Right atrium auricular region (tissue), 2 donors: ENCODE measurements around the gene CREB3. TPM values are rescaled to one million over a fixed set of nuclear protein-coding genes. Genes with fewer than 3 reads are reported as not detected.

Experiments used
- DNase-seq: peaks from one replicate; pipeline ENCODE4 v3.0.0-alpha.2; 2019; ENCODE audit warnings: low spot score
- H3K27ac ChIP-seq, 2 donors: fragments of 200-600 bp; sonication (generic); 1 replicate in 1 of 2; 2 replicates in 1 of 2; pipeline ENCODE4 v1.5.1; 2016 to 2019
- H3K27me3 ChIP-seq, 2 donors: fragments of 200-600 bp; sonication (generic); one replicate each; pipeline versions ENCODE4 v1.5.1 to v1.6.0; 2017 to 2019
- H3K36me3 ChIP-seq: fragments of 200-600 bp; sonication (generic); one replicate; pipeline ENCODE4 v1.5.1; 2016
- H3K4me1 ChIP-seq, 2 donors: fragments of 200-600 bp; sonication (generic); one replicate each; pipeline versions ENCODE4 v1.5.1 to v1.6.0; 2017 to 2019
- H3K4me3 ChIP-seq, 2 donors: fragments of 200-600 bp; sonication (generic); 1 replicate in 1 of 2; 2 replicates in 1 of 2; pipeline ENCODE4 v1.5.1; 2017 to 2019; ENCODE audit warnings: mild to moderate bottlenecking in 1 of 2, moderate library complexity in 1 of 2
- H3K9me3 ChIP-seq, 2 donors: fragments of 200-600 bp; sonication (generic); one replicate each; pipeline ENCODE4 v1.5.1; 2019
- CTCF ChIP-seq, 2 donors: fragments of 200-600 bp; sonication (generic); IDR thresholded peaks; one replicate each; pipeline ENCODE4 v1.5.1; 2019; ENCODE audit warnings: antibody characterized with exemption in 2 of 2
- total RNA-seq, 2 donors: library from RNA; depleted of rRNA; stranded (reverse); fragments of >200 nt; gene quantifications; one replicate each; pipeline ENCODE4 v1.1.0, GENCODE V29; 2016

Gene CREB3
- total RNA-seq, 2 donors from 2014 or later = 34.6 to 48.5 TPM

GRCh38 chr9:35766997-35767396 lies 34.5 kb downstream of the CREB3 start:
- no peaks in the 10 kb centered on the region for H3K9me3 ChIP-seq
- peaks cover 0 to 18% of the 10 kb centered on the region in 2 donors for H3K4me1 ChIP-seq
- no peak for DNase-seq
- no peaks in the 10 kb centered on the region for H3K27me3 ChIP-seq
- no peaks in the 10 kb centered on the region for H3K36me3 ChIP-seq
- H3K27ac ChIP-seq = no peak overlapping the region
- TF ChIP-seq CTCF (IDR thresholded peaks at IDR 0.05) = no peak
- H3K4me3 ChIP-seq = no peak overlapping the region

GRCh38 chr9:35767458-35767857 lies 35.0 kb downstream of the CREB3 start:
- TF ChIP-seq CTCF (IDR thresholded peaks at IDR 0.05) = no peak
- no peaks in the 10 kb centered on the region for H3K9me3 ChIP-seq
- H3K27ac ChIP-seq = no peak overlapping the region
- H3K4me3 ChIP-seq = no peak overlapping the region
- H3K4me1 ChIP-seq = peaks cover 0 to 22% of the 10 kb centered on the region in 2 donors
- H3K27me3 ChIP-seq = no peaks in the 10 kb centered on the region
- no peak for DNase-seq
- no peaks in the 10 kb centered on the region for H3K36me3 ChIP-seq

GRCh38 chr9:35769763-35770162 lies 37.3 kb downstream of the CREB3 start:
- no peak for DNase-seq
- Histone ChIP-seq H3K27ac (no peak overlapping the region), H3K9me3 (no peaks in the 10 kb centered on the region), H3K27me3 (no peaks in the 10 kb centered on the region), H3K4me3 (no peak overlapping the region), H3K36me3 (no peaks in the 10 kb centered on the region), H3K4me1 (peaks cover 0 to 22% of the 10 kb centered on the region in 2 donors)
- TF ChIP-seq CTCF (IDR thresholded peaks at IDR 0.05) = no peak

DNA sequence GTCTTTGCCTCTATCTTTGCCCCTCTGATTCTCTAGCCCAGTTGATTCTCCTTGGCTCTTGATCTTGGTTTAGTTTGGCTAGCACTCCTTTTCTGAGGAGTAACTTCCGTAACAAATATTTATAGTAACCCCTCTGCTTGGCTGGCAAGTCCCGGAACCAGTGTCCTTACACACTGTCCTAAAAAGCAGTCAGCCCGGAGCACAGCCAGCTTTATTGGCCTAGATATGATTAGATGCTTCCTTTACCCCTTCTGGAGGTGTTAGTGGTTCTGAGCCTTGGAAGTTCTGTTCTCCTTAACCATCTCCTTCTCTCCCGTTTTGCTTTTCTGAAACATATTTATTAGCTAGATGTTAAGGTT lies 38.6 kb downstream of the CREB3 start:
- TF ChIP-seq CTCF (IDR thresholded peaks at IDR 0.05) = no peak
- Histone ChIP-seq H3K4me3 (no peak overlapping the region), H3K9me3 (no peaks in the 10 kb centered on the region), H3K27ac (peak overlapping the region; percentile 69 to 75), H3K4me1 (peaks cover 0 to 31% of the 10 kb centered on the region in 2 donors), H3K36me3 (no peaks in the 10 kb centered on the region), H3K27me3 (no peaks in the 10 kb centered on the region)
- DNase-seq = no peak

- Histone ChIP-seq H3K36me3 (no peaks in the 10 kb centered on the region), H3K4me1 (peaks cover 0 to 31% of the 10 kb centered on the region in 2 donors), H3K9me3 (no peaks in the 10 kb centered on the region), H3K4me3 (no peak overlapping the region), H3K27me3 (no peaks in the 10 kb centered on the region), H3K27ac (peak overlapping the region; percentile 69 to 75)
- no peak for DNase-seq
- TF ChIP-seq CTCF (IDR thresholded peaks at IDR 0.05) = no peak
These were observed 39.1 kb downstream of the CREB3 start for GRCh38 chr9:35771534-35771933.

DNA sequence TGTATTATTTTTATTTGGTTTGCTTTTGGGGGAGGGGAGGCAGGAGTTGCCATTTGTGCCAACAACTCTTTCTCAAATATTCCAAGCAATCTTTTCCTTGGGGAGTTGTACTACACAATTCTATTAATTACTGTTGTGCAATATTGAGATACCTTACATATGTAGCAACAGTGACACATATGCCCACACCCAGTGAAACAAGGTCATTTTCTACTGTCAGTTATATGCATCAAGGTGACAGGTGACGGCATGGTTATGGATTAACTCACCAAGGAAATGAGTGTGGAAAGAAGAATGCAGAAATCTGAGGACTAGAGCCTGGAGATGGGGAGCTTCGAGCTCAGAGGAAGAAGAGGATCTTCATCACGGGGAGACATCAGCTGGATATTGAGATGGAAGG lies 39.5 kb downstream of the CREB3 start:
- DNase-seq = no peak
- Histone ChIP-seq H3K36me3 (no peaks in the 10 kb centered on the region), H3K4me3 (no peak overlapping the region), H3K27ac (peak overlapping the region; percentile 69 to 75), H3K4me1 (peaks cover 0 to 31% of the 10 kb centered on the region in 2 donors), H3K9me3 (no peaks in the 10 kb centered on the region), H3K27me3 (no peaks in the 10 kb centered on the region)
- no peak for TF ChIP-seq CTCF (IDR thresholded peaks at IDR 0.05)
